Measurements from ENCODE around the gene RAB11FIP2. TPM values are rescaled to one million over a fixed set of nuclear protein-coding genes. Genes with fewer than 3 reads are reported as not detected.
A peak's percentile ranks its signal among the peaks of the same experiment; 100 is the strongest.

Gene RAB11FIP2
- total RNA-seq (2014; rRNA removed; shearing (Covaris generic)): 13.0 and 16.4 TPM in 2 replicates
- polyA plus RNA-seq (2016; fragmentation: Nextera tagmentation; extraction: Ambion mirVana): 7.5 and 9.0 TPM in 2 replicates

- Histone ChIP-seq H3K4me1 (ENCODE audit: insufficient read depth) (peaks cover 35% of the 10 kb centered on the region), H3F3A (ENCODE audit: insufficient read depth) (peaks cover 11% of the 10 kb centered on the region; the same call in 1 of the 2 replicates), H3K9ac (peak within 1 kb of the TSS; percentile 87), H3K79me2 (ENCODE audit: insufficient read depth) (peaks cover 45% of the 10 kb centered on the region), H4K20me1 (ENCODE audit: insufficient read depth) (no peaks in the 10 kb centered on the region), H3K36me3 (ENCODE audit: low read depth) (no peaks in the 10 kb centered on the region), H3K9me2 (ENCODE audit: insufficient read depth) (no peaks in the 10 kb centered on the region), H3K4me3 (peak within 1 kb of the TSS; percentile 96), H3K4me2 (ENCODE audit: unreplicated experiment) (peak within 1 kb of the TSS; percentile 94), H3K27me3 (replicated peaks; ENCODE audit: insufficient read depth) (no peaks in the 10 kb centered on the region), H2AFZ (peak within 1 kb of the TSS; percentile 91), H3K9me3 (ENCODE audit: low read depth) (no peaks in the 10 kb centered on the region), H3K27ac (peak within 1 kb of the TSS; percentile 87)
- in situ Hi-C loops (cut with MboI): loop anchor here (10.0 kb wide), 1 partner anchor 502 kb away; the partner anchor contains the start of gene EMX2
- TF ChIP-seq EZH2phosphoT487 (IDR thresholded peaks at IDR 0.05; ENCODE audit: insufficient read depth, low read depth) (no peak), EZH2 (IDR thresholded peaks at IDR 0.05; ENCODE audit: insufficient read depth, poor library complexity, severe bottlenecking) (no peak)
- WGBS, 2 experiments (ENCODE audit: low coverage in 1 of 2, low lambda C conversion rate in 2 of 2, missing lambda C conversion rate in 2 of 2): 0 to 1% methylated on average over 44 to 60 of the region's 83 CpGs
- DNase-seq: peak; percentile 97
Measured at GRCh38 chr10:118046395-118047156, at the start of gene RAB11FIP2. TSS of gene RAB11FIP2 (minus strand) at chr10:118046941. CDS start at chr10:118046163, 778 bp downstream.

DNA sequence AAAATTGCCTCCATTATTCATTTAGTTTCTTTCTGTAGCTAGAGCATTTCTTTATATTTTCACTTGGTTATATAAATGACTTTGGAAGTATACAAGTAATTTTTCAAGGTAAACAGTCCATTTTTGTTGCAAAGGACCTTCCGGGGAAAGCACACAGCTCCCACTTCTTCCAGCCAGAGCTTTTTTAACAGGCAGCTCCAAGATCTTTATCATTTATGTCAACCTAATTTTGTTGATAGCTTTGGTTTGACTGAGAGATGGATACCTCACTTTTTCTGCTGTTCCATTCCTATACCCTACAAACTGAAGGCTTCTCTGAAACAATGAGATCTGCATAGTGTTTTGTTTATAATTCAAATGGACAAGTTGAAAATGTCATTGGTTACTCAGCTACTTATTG lies 49.3 kb upstream of the RAB11FIP2 start:
- no peaks in the 10 kb centered on the region for H3K9me3 ChIP-seq (ENCODE audit: low read depth)
- no peaks in the 10 kb centered on the region for H4K20me1 ChIP-seq (ENCODE audit: insufficient read depth)
- H2AFZ ChIP-seq: no peak overlapping the region
- H3K27ac ChIP-seq: no peak overlapping the region
- no peak overlapping the region for H3K4me3 ChIP-seq
- peaks cover 8% of the 10 kb centered on the region; the same call in 1 of the 2 replicates for H3K4me1 ChIP-seq (ENCODE audit: insufficient read depth)
- no peak overlapping the region for H3K4me2 ChIP-seq (ENCODE audit: unreplicated experiment)
- TF ChIP-seq EZH2 (IDR thresholded peaks at IDR 0.05; ENCODE audit: insufficient read depth, poor library complexity, severe bottlenecking) (no peak), EZH2phosphoT487 (IDR thresholded peaks at IDR 0.05; ENCODE audit: insufficient read depth, low read depth) (no peak)
- in situ Hi-C loops (cut with MboI): no loop called here
- no peak for DNase-seq
- H3K36me3 ChIP-seq (ENCODE audit: low read depth): no peaks in the 10 kb centered on the region
- WGBS, 2 experiments (ENCODE audit: low coverage in 1 of 2, low lambda C conversion rate in 2 of 2, missing lambda C conversion rate in 2 of 2): 86 to 97% methylated on average over 1 of the region's 1 CpG
- no peak overlapping the region for H3K9ac ChIP-seq
- no peaks in the 10 kb centered on the region for H3K27me3 ChIP-seq (replicated peaks; ENCODE audit: insufficient read depth)
- no peaks in the 10 kb centered on the region for H3K79me2 ChIP-seq (ENCODE audit: insufficient read depth)
- H3F3A ChIP-seq (ENCODE audit: insufficient read depth): peaks cover 1% of the 10 kb centered on the region
- H3K9me2 ChIP-seq (ENCODE audit: insufficient read depth): no peaks in the 10 kb centered on the region

DNA sequence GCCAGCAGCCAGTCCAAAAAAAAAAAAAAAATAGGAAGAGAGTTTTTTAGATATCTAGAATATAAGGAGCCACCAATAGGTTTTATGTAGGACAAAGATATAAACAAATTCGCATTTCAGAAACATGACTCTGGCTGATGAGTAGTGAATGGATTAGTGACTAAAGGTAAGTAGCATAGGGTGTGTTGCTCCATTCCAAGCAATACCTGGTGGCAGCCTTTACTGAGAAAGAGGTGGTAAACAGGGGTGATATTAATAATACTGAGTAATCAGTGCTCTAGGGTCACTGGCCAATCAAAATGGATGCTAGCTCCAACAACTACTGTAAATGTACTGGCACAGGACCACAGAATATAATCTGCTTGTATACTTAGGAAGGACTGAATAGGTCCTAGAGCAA lies 45.5 kb upstream of the RAB11FIP2 start:
- Histone ChIP-seq H3K79me2 (ENCODE audit: insufficient read depth) (no peaks in the 10 kb centered on the region), H3K36me3 (ENCODE audit: low read depth) (no peaks in the 10 kb centered on the region), H3K4me1 (ENCODE audit: insufficient read depth) (peaks cover 6% of the 10 kb centered on the region; the same call in 1 of the 2 replicates), H2AFZ (no peak overlapping the region), H3K9ac (no peak overlapping the region), H3K27ac (no peak overlapping the region), H3K27me3 (replicated peaks; ENCODE audit: insufficient read depth) (no peaks in the 10 kb centered on the region), H3K4me3 (no peak overlapping the region), H3K4me2 (ENCODE audit: unreplicated experiment) (no peak overlapping the region), H3K9me2 (ENCODE audit: insufficient read depth) (no peaks in the 10 kb centered on the region), H4K20me1 (ENCODE audit: insufficient read depth) (no peaks in the 10 kb centered on the region), H3F3A (ENCODE audit: insufficient read depth) (no peaks in the 10 kb centered on the region), H3K9me3 (ENCODE audit: low read depth) (no peaks in the 10 kb centered on the region)
- in situ Hi-C loops (cut with MboI): no loop called here
- DNase-seq: no peak
- TF ChIP-seq EZH2 (IDR thresholded peaks at IDR 0.05; ENCODE audit: insufficient read depth, poor library complexity, severe bottlenecking) (no peak), EZH2phosphoT487 (IDR thresholded peaks at IDR 0.05; ENCODE audit: insufficient read depth, low read depth) (no peak)
- WGBS, 2 experiments (ENCODE audit: low coverage in 1 of 2, low lambda C conversion rate in 2 of 2, missing lambda C conversion rate in 2 of 2): 87 to 89% methylated on average over 1 of the region's 1 CpG

DNA sequence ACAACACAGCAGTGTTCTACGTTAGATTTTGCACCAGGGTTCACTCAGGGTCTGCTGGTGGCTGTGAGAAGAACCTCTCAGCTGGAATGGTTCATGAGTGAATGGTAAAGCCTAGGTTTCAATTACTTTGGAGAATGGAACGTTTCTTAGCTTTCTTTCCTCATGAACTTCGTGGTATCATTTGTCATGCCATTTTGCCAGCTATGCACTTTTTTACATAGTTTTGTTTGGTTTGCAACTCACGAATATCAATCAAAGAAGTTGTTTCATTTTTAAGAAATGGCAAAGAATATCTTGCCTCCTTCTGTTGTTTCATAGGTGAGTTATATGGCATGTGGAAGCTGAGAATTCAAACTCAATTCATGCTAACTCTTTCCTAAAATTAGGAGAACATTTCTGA lies 34.1 kb upstream of the RAB11FIP2 start:
- H3K9me3 ChIP-seq (ENCODE audit: low read depth): no peaks in the 10 kb centered on the region
- TF ChIP-seq EZH2 (IDR thresholded peaks at IDR 0.05; ENCODE audit: insufficient read depth, poor library complexity, severe bottlenecking): no peak
- no peak for TF ChIP-seq EZH2phosphoT487 (IDR thresholded peaks at IDR 0.05; ENCODE audit: insufficient read depth, low read depth)
- H3K4me3 ChIP-seq: no peak overlapping the region
- no peaks in the 10 kb centered on the region for H3K27me3 ChIP-seq (replicated peaks; ENCODE audit: insufficient read depth)
- H4K20me1 ChIP-seq (ENCODE audit: insufficient read depth): no peaks in the 10 kb centered on the region
- 55 to 57% methylated on average over 4 of the region's 4 CpGs for WGBS, 2 experiments (ENCODE audit: low coverage in 1 of 2, low lambda C conversion rate in 2 of 2, missing lambda C conversion rate in 2 of 2)
- H3K9ac ChIP-seq: no peak overlapping the region
- H3K4me1 ChIP-seq (ENCODE audit: insufficient read depth): no peaks in the 10 kb centered on the region
- DNase-seq: no peak
- H3K36me3 ChIP-seq (ENCODE audit: low read depth): no peaks in the 10 kb centered on the region
- no peak overlapping the region for H3K27ac ChIP-seq
- H3F3A ChIP-seq (ENCODE audit: insufficient read depth): no peaks in the 10 kb centered on the region
- H3K4me2 ChIP-seq (ENCODE audit: unreplicated experiment): no peak overlapping the region
- in situ Hi-C loops (cut with MboI): no loop called here
- H3K9me2 ChIP-seq (ENCODE audit: insufficient read depth): no peaks in the 10 kb centered on the region
- no peaks in the 10 kb centered on the region for H3K79me2 ChIP-seq (ENCODE audit: insufficient read depth)
- H2AFZ ChIP-seq: no peak overlapping the region

Measured in GM23248 (cell line).